Tibial nerve (tissue), 4 donors: ENCODE measurements around the gene GHDC. TPM values are rescaled to one million over a fixed set of nuclear protein-coding genes. Genes with fewer than 3 reads are reported as not detected.

Experiments used
- DNase-seq, 2 donors: peaks; one replicate each; pipeline ENCODE4 v3.0.0-alpha.2; 2019; ENCODE audit warnings: low spot score in 2 of 2
- H3K27ac ChIP-seq, 4 donors: fragments of 200-600 bp; sonication (generic) in 3 of 4; one replicate each; pipeline ENCODE4 v1.5.1; 2017 to 2019; ENCODE audit warnings: mild to moderate bottlenecking in 1 of 4
- H3K27me3 ChIP-seq, 2 donors: fragments of 200-600 bp; sonication (generic) in 1 of 2; one replicate each; pipeline versions ENCODE4 v1.5.1 to v1.6.0; 2017 to 2019
- H3K36me3 ChIP-seq, 3 donors: fragments of 200-600 bp; sonication (generic); one replicate each; pipeline ENCODE4 v1.5.1; 2018 to 2019
- H3K4me1 ChIP-seq, 4 donors: fragments of 200-600 bp; sonication (generic) in 3 of 4; one replicate each; pipeline ENCODE4 v1.5.1; 2017 to 2019
- H3K4me3 ChIP-seq, 4 donors: fragments of 200-600 bp; sonication (generic) in 3 of 4; one replicate each; pipeline ENCODE4 v1.5.1; 2017 to 2019; ENCODE audit warnings: mild to moderate bottlenecking in 1 of 4, moderate library complexity in 1 of 4
- H3K9me3 ChIP-seq, 4 donors: fragments of 200-600 bp; sonication (generic) in 3 of 4; one replicate each; pipeline ENCODE4 v1.5.1; 2017 to 2019
- EP300 ChIP-seq, 2 donors: sonication (generic); formaldehyde crosslinking; IDR thresholded peaks; one replicate each; pipeline ENCODE4 v1.6.1; 2017; ENCODE audit warnings: antibody characterized with exemption in 2 of 2, mild to moderate bottlenecking in 1 of 2
- POLR2A ChIP-seq, 2 donors: fragments of 450-650 bp; IDR thresholded peaks; one replicate each; pipeline ENCODE4 v1.6.1; 2017; ENCODE audit warnings: antibody characterized with exemption in 2 of 2, mild to moderate bottlenecking in 2 of 2, moderate library complexity in 2 of 2
- WGBS, 2 donors: methylation state at CpG; one replicate each; pipeline ENCODE4 v1.1.5; 2018; 5-methylcytosine and 5-hydroxymethylcytosine counted together
- total RNA-seq, 4 donors: library from RNA; depleted of rRNA; stranded (reverse); fragments of >200 nt; gene quantifications; one replicate each; pipeline ENCODE4 v1.1.0, GENCODE V29; 2016
- TF ChIP-seq, protein P1 (sequence below), 5 experiments: fragments of 200-600 bp in 3 of 5; fragments of 450-650 bp in 2 of 5; sonication (generic) in 3 of 5; IDR thresholded peaks; one replicate each; pipeline ENCODE4 v1.5.1; 2016 to 2019; ENCODE audit warnings: antibody characterized with exemption in 5 of 5, mild to moderate bottlenecking in 3 of 5, moderate library complexity in 2 of 5

GHDC gene
- total RNA-seq, 4 donors from 2014 or later = 36.4 to 77.9 (median 40.7) TPM

GRCh38 chr17:42180922-42181850, 13.1 kb downstream of the GHDC start, which contains the start of gene KCNH4:
Gene KCNH4, minus strand, starts transcription at chr17:42181142. Its CDS starts 197 bp downstream, at chr17:42180945.
- Histone ChIP-seq H3K27ac (no peak within 1 kb of the TSS), H3K4me1 (peaks cover 0 to 37% (median 24%) of the 10 kb centered on the region in 4 donors), H3K36me3 (no peaks in the 10 kb centered on the region), H3K9me3 (no peaks in the 10 kb centered on the region), H3K4me3 (peak within 1 kb of the TSS; percentile 11 to 47 (median 32)), H3K27me3 (peaks cover 0 to 32% of the 10 kb centered on the region in 2 donors)
- peak; percentile 49 to 65 for DNase-seq
- WGBS, 2 donors = 6 to 29% methylated on average over 5 to 44 of the region's 60 CpGs
- no peak for TF ChIP-seq POLR2A (IDR thresholded peaks at IDR 0.05)
- TF ChIP-seq, protein P1, sequence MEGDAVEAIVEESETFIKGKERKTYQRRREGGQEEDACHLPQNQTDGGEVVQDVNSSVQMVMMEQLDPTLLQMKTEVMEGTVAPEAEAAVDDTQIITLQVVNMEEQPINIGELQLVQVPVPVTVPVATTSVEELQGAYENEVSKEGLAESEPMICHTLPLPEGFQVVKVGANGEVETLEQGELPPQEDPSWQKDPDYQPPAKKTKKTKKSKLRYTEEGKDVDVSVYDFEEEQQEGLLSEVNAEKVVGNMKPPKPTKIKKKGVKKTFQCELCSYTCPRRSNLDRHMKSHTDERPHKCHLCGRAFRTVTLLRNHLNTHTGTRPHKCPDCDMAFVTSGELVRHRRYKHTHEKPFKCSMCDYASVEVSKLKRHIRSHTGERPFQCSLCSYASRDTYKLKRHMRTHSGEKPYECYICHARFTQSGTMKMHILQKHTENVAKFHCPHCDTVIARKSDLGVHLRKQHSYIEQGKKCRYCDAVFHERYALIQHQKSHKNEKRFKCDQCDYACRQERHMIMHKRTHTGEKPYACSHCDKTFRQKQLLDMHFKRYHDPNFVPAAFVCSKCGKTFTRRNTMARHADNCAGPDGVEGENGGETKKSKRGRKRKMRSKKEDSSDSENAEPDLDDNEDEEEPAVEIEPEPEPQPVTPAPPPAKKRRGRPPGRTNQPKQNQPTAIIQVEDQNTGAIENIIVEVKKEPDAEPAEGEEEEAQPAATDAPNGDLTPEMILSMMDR (IDR thresholded peaks at IDR 0.05) = peak in 4 of 5 experiments; percentile 14 to 57 (median 34)

DNA sequence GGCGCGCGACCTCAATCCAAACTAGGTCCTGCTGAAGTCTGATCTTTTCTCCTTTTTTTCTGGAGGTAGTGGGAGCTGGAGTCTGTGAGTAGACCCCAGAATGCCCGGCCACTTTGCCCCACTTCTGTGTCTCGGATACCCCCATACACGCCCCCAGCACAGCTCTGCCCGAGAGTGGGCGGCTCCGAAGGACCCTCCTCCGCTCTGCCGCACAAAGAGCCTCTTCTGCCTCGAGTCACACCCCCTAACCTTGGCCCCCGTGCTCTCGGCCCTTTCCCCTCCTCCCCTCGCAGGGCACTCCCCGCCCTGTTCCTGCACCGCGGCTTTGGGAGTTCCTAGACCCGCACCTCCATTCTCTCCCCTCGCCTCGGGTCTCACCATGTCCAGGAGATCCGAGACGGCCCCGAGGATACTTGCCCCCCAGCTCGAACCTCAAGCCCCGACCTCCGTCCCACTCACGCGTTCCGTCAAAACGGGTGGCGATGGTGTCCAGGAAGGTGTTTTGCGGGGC, 13.8 kb downstream of the GHDC start:
- peaks cover 0 to 32% of the 10 kb centered on the region in 2 donors for H3K27me3 ChIP-seq
- TF ChIP-seq EP300 (IDR thresholded peaks at IDR 0.05) (no peak), POLR2A (IDR thresholded peaks at IDR 0.05) (no peak)
- TF ChIP-seq, protein P1 (IDR thresholded peaks at IDR 0.05) = no peak
- no peak overlapping the region for H3K27ac ChIP-seq
- no peaks in the 10 kb centered on the region for H3K9me3 ChIP-seq
- H3K4me3 ChIP-seq = peak overlapping the region; percentile 11 to 47 (median 32)
- no peak for DNase-seq
- H3K36me3 ChIP-seq = no peaks in the 10 kb centered on the region
- 2 to 4% methylated on average over 24 to 33 of the region's 33 CpGs for WGBS, 2 donors
- peaks cover 0 to 37% (median 24%) of the 10 kb centered on the region in 4 donors for H3K4me1 ChIP-seq

DNA sequence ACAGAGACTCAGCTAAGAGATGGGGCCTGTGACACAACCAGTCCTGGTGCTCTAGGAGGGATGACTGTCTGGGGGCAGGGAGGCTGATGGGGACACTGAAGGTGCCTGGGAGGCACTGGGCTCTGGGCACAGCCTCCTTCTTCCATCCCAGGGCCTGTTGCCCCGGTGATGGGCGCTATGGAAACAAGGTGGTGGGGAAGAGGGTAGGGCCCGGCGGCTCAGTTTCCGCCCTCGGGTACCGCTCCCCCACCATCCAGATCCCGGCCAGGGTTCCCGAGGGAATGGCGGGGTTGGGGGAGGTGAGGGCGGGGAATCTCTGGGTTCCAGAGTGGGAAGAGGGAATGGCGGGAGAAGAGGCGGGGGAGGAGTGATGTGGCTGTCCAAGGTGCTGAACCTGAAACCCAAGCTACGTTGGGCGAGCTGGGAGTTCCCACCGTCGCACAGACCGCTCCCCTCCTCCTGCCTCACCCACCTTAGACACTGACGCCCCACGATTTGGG, 14.3 kb downstream of the GHDC start:
- peaks cover 0 to 32% of the 10 kb centered on the region in 2 donors for H3K27me3 ChIP-seq
- DNase-seq = no peak
- H3K36me3 ChIP-seq = no peaks in the 10 kb centered on the region
- WGBS, 2 donors = 12 to 17% methylated on average over 13 to 20 of the region's 20 CpGs
- TF ChIP-seq, protein P1 (IDR thresholded peaks at IDR 0.05) = no peak
- TF ChIP-seq EP300 (IDR thresholded peaks at IDR 0.05) = no peak
- H3K27ac ChIP-seq = no peak overlapping the region
- H3K4me3 ChIP-seq = peak overlapping the region in 1 of 4 donors; percentile 47
- H3K9me3 ChIP-seq = no peaks in the 10 kb centered on the region
- H3K4me1 ChIP-seq = peaks cover 0 to 37% (median 24%) of the 10 kb centered on the region in 4 donors

DNA sequence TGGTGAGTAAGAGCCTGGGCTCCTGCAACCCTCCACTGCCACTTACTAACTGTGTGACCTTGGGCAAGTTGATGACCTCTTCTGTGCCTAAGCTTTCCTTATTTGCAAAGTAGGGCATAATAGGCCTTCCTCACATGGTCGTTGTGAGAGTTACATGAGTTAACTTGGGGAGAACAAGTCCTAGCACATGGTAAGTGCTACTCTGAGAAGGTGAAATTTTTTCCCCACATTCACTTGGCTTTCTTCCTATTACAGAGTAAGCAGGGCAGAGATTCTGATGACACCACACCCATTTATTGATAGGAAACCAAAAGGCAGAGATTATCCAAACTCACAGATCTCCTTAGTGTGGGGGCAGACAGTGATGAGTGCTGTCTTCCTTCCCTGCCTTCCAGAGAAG, 15.0 kb downstream of the GHDC start:
- no peak for TF ChIP-seq EP300 (IDR thresholded peaks at IDR 0.05)
- TF ChIP-seq, protein P1 (IDR thresholded peaks at IDR 0.05) = no peak
- no peak for TF ChIP-seq POLR2A (IDR thresholded peaks at IDR 0.05)

More for the DNA sequence above, 15.0 kb downstream of the GHDC start:
- Histone ChIP-seq H3K27me3 (peaks cover 0 to 32% of the 10 kb centered on the region in 2 donors), H3K4me3 (no peak overlapping the region), H3K27ac (no peak overlapping the region), H3K9me3 (no peaks in the 10 kb centered on the region), H3K4me1 (peaks cover 0 to 32% (median 20%) of the 10 kb centered on the region in 4 donors), H3K36me3 (no peaks in the 10 kb centered on the region)
- DNase-seq = no peak
- 29 to 58% methylated on average over 1 of the region's 1 CpG for WGBS, 2 donors
